AG04450 (cell line): ENCODE measurements around the gene AADACL3. TPM values are rescaled to one million over a fixed set of nuclear protein-coding genes. Genes with fewer than 3 reads are reported as not detected.
"Not testable (repeated sequence)": the region's sequence is repeated elsewhere in the genome, so short reads cannot be mapped to it uniquely, and the experiment has no call there.

Experiments used
- CTCF ChIA-PET: fragments of 300-600, 350-600 bp; formaldehyde crosslinking; extraction: SDS; loops from one replicate; lab custom pipeline; 2022; ENCODE audit warnings: antibody characterized with exemption, inconsistent platforms; lab: Charles Lee
- POLR2A ChIA-PET: fragments of 350-600 bp; formaldehyde crosslinking; extraction: SDS; loops from one replicate; lab custom pipeline; 2021; ENCODE audit warnings: antibody characterized with exemption, inconsistent platforms; lab: Yijun Ruan, JAX
- DNase-seq: peaks from one replicate; pipeline ENCODE4 v3.0.0-alpha.2; 2011; ENCODE audit warnings: low read depth, low spot score
- H3K27ac ChIP-seq: one replicate; pipeline ENCODE4 v1.5.1; 2012; ENCODE audit warnings: low read depth, low read length, control low read depth
- H3K27me3 ChIP-seq: one replicate; pipeline ENCODE4 v1.6.0; 2012; ENCODE audit warnings: low read length; ENCODE audit not compliant: control insufficient read depth, insufficient read depth
- H3K4me3 ChIP-seq: 2 replicates; pipeline ENCODE4 v1.5.1; 2011; ENCODE audit warnings: mild to moderate bottlenecking, low read depth, low read length, control low read depth
- H3K9me3 ChIP-seq: 2 replicates; pipeline ENCODE4 v1.5.1; 2012; ENCODE audit warnings: low read length; ENCODE audit not compliant: control insufficient read depth, insufficient read depth
- CTCF ChIP-seq: IDR thresholded peaks from 2 replicates; pipeline ENCODE4 v1.5.1; 2011; ENCODE audit warnings: low read depth, low read length, control low read depth, inconsistent platforms
- polyA minus RNA-seq: library from RNA; depleted of rRNA, polyadenylated mRNA; stranded (reverse); fragments of >200 nt; gene quantifications from 2 replicates; pipeline ENCODE4 v1.2.3, GENCODE V29; 2011; rRNA and poly(A)+ RNA removed
- polyA plus RNA-seq: library from polyadenylated mRNA; depleted of rRNA; stranded (reverse); fragments of >200 nt; gene quantifications from 2 replicates; pipeline ENCODE4 v1.2.3, GENCODE V29; 2011; rRNA removed

The AADACL3 gene
- polyA plus RNA-seq, result not detected in 2 replicates
- polyA minus RNA-seq, result not detected in 2 replicates

- DNase-seq, result no peak
- Histone ChIP-seq H3K4me3 (no peak within 1 kb of the TSS), H3K27ac (no peak within 1 kb of the TSS), H3K9me3 (no peaks in the 10 kb centered on the region), H3K27me3 (no peaks in the 10 kb centered on the region)
- no peak for TF ChIP-seq CTCF
- ChIA-PET CTCF (no interaction called here), POLR2A (no interaction called here)
Observed at GRCh38 chr1:12715896-12716437, at the start of gene AADACL3. AADACL3 (plus strand) TSS chr1:12716110; CDS start chr1:12716177, 67 bp downstream.

- DNase-seq, result no peak
- CTCF ChIA-PET, result no interaction called here
- Histone ChIP-seq H3K27ac (no peak overlapping the region), H3K4me3 (no peak overlapping the region), H3K27me3 (peaks cover 9% of the 10 kb centered on the region), H3K9me3 (no peaks in the 10 kb centered on the region)
- no peak for TF ChIP-seq CTCF
- POLR2A ChIA-PET, result no interaction called here
Observed at GRCh38 chr1:12666141-12666735, 49.7 kb upstream of the AADACL3 start.

GRCh38 chr1:12669529-12670068 is 46.3 kb upstream of the AADACL3 start:
- Histone ChIP-seq H3K4me3 (no peak overlapping the region), H3K9me3 (no peaks in the 10 kb centered on the region), H3K27ac (no peak overlapping the region), H3K27me3 (no peaks in the 10 kb centered on the region)
- no peak for DNase-seq
- no peak for TF ChIP-seq CTCF
- POLR2A ChIA-PET, result no interaction called here
- CTCF ChIA-PET, result interaction anchor here (3.8 kb wide), 1 partner anchor 11 kb away, joined by 33 read pairs; no protein-coding TSS in a partner anchor

- CTCF ChIA-PET, result no interaction called here
- POLR2A ChIA-PET, result no interaction called here
- H3K4me3 ChIP-seq, result no peak overlapping the region
- no peaks in the 10 kb centered on the region for H3K27me3 ChIP-seq
- TF ChIP-seq CTCF, result no peak
- no peaks in the 10 kb centered on the region for H3K9me3 ChIP-seq
- no peak overlapping the region for H3K27ac ChIP-seq
- no peak for DNase-seq
Observed at GRCh38 chr1:12674358-12674757, 41.6 kb upstream of the AADACL3 start.

- H3K27ac ChIP-seq, CTCF ChIA-PET, H3K4me3 ChIP-seq, H3K9me3 ChIP-seq, POLR2A ChIA-PET, DNase-seq, H3K27me3 ChIP-seq: not testable (repeated sequence)
Observed at GRCh38 chr1:12676122-12676521, 39.8 kb upstream of the AADACL3 start.
